ENCODE data around the gene IPCEF1.
"Not testable (repeated sequence)": the region's sequence is repeated elsewhere in the genome, so short reads cannot be mapped to it uniquely, and the experiment has no call there.

Gene IPCEF1

GRCh38 chr6:154197196-154197860, 159.3 kb downstream of the IPCEF1 start:
- FAIRE-seq, result no peak
- no peak for DNase-seq (ENCODE audit: insufficient read length)
- no peak for TF ChIP-seq TAF1 (IDR thresholded peaks at IDR 0.05; ENCODE audit: borderline replicate concordance, low read depth, low read length)
- TF ChIP-seq POLR2AphosphoS5 (IDR thresholded peaks at IDR 0.05; ENCODE audit: low read depth, low read length), result no peak
- TF ChIP-seq POLR2A (IDR thresholded peaks at IDR 0.05; ENCODE audit: low read depth, low read length), result no peak

- no peak for FAIRE-seq
- TF ChIP-seq POLR2AphosphoS5 (IDR thresholded peaks at IDR 0.05; ENCODE audit: low read depth, low read length) (no peak), POLR2A (IDR thresholded peaks at IDR 0.05; ENCODE audit: low read depth, low read length) (no peak)
- DNase-seq (ENCODE audit: insufficient read length), result no peak
These were observed 160.2 kb downstream of the IPCEF1 start for GRCh38 chr6:154196333-154196885.

GRCh38 chr6:154187714-154188113, 168.9 kb downstream of the IPCEF1 start:
- no peak for TF ChIP-seq POLR2AphosphoS5 (IDR thresholded peaks at IDR 0.05; ENCODE audit: low read depth, low read length)
- no peak for TF ChIP-seq TAF1 (IDR thresholded peaks at IDR 0.05; ENCODE audit: borderline replicate concordance, low read depth, low read length)
- TF ChIP-seq POLR2A (IDR thresholded peaks at IDR 0.05; ENCODE audit: low read depth, low read length), result no peak
- DNase-seq (ENCODE audit: insufficient read length) (no peak), FAIRE-seq (no peak)

GRCh38 chr6:154187203-154187602, 169.4 kb downstream of the IPCEF1 start:
- no peak for FAIRE-seq
- no peak for DNase-seq (ENCODE audit: insufficient read length)
- no peak for TF ChIP-seq POLR2AphosphoS5 (IDR thresholded peaks at IDR 0.05; ENCODE audit: low read depth, low read length)
- TF ChIP-seq TAF1 (IDR thresholded peaks at IDR 0.05; ENCODE audit: borderline replicate concordance, low read depth, low read length), result no peak
- no peak for TF ChIP-seq POLR2A (IDR thresholded peaks at IDR 0.05; ENCODE audit: low read depth, low read length)

- DNase-seq (ENCODE audit: insufficient read length), result no peak
- TF ChIP-seq TAF1 (IDR thresholded peaks at IDR 0.05; ENCODE audit: borderline replicate concordance, low read depth, low read length), result no peak
- no peak for TF ChIP-seq POLR2AphosphoS5 (IDR thresholded peaks at IDR 0.05; ENCODE audit: low read depth, low read length)
- no peak for TF ChIP-seq POLR2A (IDR thresholded peaks at IDR 0.05; ENCODE audit: low read depth, low read length)
- FAIRE-seq, result no peak
These were observed 177.2 kb downstream of the IPCEF1 start for GRCh38 chr6:154179434-154179833.

GRCh38 chr6:154172393-154172792, 184.2 kb downstream of the IPCEF1 start:
- not testable (repeated sequence) for FAIRE-seq; DNase-seq (ENCODE audit: insufficient read length)

GRCh38 chr6:154170106-154170505, 186.5 kb downstream of the IPCEF1 start:
- TF ChIP-seq TAF1 (IDR thresholded peaks at IDR 0.05; ENCODE audit: borderline replicate concordance, low read depth, low read length) (no peak), POLR2A (IDR thresholded peaks at IDR 0.05; ENCODE audit: low read depth, low read length) (no peak), POLR2AphosphoS5 (IDR thresholded peaks at IDR 0.05; ENCODE audit: low read depth, low read length) (no peak)
- DNase-seq (ENCODE audit: insufficient read length) (no peak), FAIRE-seq (no peak)

GRCh38 chr6:154169193-154169847, 187.3 kb downstream of the IPCEF1 start:
- no peak for DNase-seq (ENCODE audit: insufficient read length)
- FAIRE-seq, result no peak
- no peak for TF ChIP-seq POLR2AphosphoS5 (IDR thresholded peaks at IDR 0.05; ENCODE audit: low read depth, low read length)
- no peak for TF ChIP-seq POLR2A (IDR thresholded peaks at IDR 0.05; ENCODE audit: low read depth, low read length)
- no peak for TF ChIP-seq TAF1 (IDR thresholded peaks at IDR 0.05; ENCODE audit: borderline replicate concordance, low read depth, low read length)

- DNase-seq (ENCODE audit: insufficient read length) (no peak), FAIRE-seq (no peak)
- no peak for TF ChIP-seq POLR2A (IDR thresholded peaks at IDR 0.05; ENCODE audit: low read depth, low read length)
- TF ChIP-seq POLR2AphosphoS5 (IDR thresholded peaks at IDR 0.05; ENCODE audit: low read depth, low read length), result no peak
- no peak for TF ChIP-seq TAF1 (IDR thresholded peaks at IDR 0.05; ENCODE audit: borderline replicate concordance, low read depth, low read length)
These were observed 189.5 kb downstream of the IPCEF1 start for GRCh38 chr6:154167126-154167525.

- no peak for TF ChIP-seq TAF1 (IDR thresholded peaks at IDR 0.05; ENCODE audit: borderline replicate concordance, low read depth, low read length)
- TF ChIP-seq POLR2A (IDR thresholded peaks at IDR 0.05; ENCODE audit: low read depth, low read length), result no peak
- TF ChIP-seq POLR2AphosphoS5 (IDR thresholded peaks at IDR 0.05; ENCODE audit: low read depth, low read length), result no peak
- DNase-seq (ENCODE audit: insufficient read length) (no peak), FAIRE-seq (no peak)
These were observed 190.5 kb downstream of the IPCEF1 start for GRCh38 chr6:154166140-154166539.

- DNase-seq (ENCODE audit: insufficient read length), result no peak
- TF ChIP-seq POLR2A (IDR thresholded peaks at IDR 0.05; ENCODE audit: low read depth, low read length) (no peak), TAF1 (IDR thresholded peaks at IDR 0.05; ENCODE audit: borderline replicate concordance, low read depth, low read length) (no peak)
These were observed 191.1 kb downstream of the IPCEF1 start for GRCh38 chr6:154165478-154165877.

GRCh38 chr6:154164397-154164796, 192.2 kb downstream of the IPCEF1 start:
- FAIRE-seq, result no peak
- TF ChIP-seq POLR2A (IDR thresholded peaks at IDR 0.05; ENCODE audit: low read depth, low read length), result no peak
- no peak for TF ChIP-seq POLR2AphosphoS5 (IDR thresholded peaks at IDR 0.05; ENCODE audit: low read depth, low read length)
- no peak for TF ChIP-seq TAF1 (IDR thresholded peaks at IDR 0.05; ENCODE audit: borderline replicate concordance, low read depth, low read length)
- no peak for DNase-seq (ENCODE audit: insufficient read length)

More at GRCh38 chr6:154165478-154165877, 191.1 kb downstream of the IPCEF1 start:
- FAIRE-seq, result no peak
